NCI-H1417 treated with DMSO at 0.1 percent for 48 hours (cell line): ENCODE measurements around the gene TREM2.

Experiments
- DNase-seq: peaks from one replicate; lab custom pipeline; 2025; lab: John Stamatoyannopoulos, UW

Gene TREM2

GRCh38 chr6:41182069-41183034 lies 19.4 kb upstream of the TREM2 start:
- DNase-seq: no peak

- DNase-seq: no peak
Observed at GRCh38 chr6:41181566-41181965, 18.6 kb upstream of the TREM2 start.

GRCh38 chr6:41179163-41179562 lies 16.2 kb upstream of the TREM2 start:
- DNase-seq: no peak

- no peak for DNase-seq
Observed at GRCh38 chr6:41177695-41178094, 14.8 kb upstream of the TREM2 start.

- no peak for DNase-seq
Observed at GRCh38 chr6:41177287-41177686, 14.4 kb upstream of the TREM2 start.

GRCh38 chr6:41176189-41176588 lies 13.3 kb upstream of the TREM2 start:
- DNase-seq: no peak

- DNase-seq: no peak
Observed at GRCh38 chr6:41175084-41175483, 12.2 kb upstream of the TREM2 start.

GRCh38 chr6:41174610-41175009 lies 11.7 kb upstream of the TREM2 start:
- no peak for DNase-seq

GRCh38 chr6:41171908-41172307 lies 9.0 kb upstream of the TREM2 start:
- DNase-seq: no peak

- DNase-seq: no peak
Observed at GRCh38 chr6:41170547-41171160, 7.7 kb upstream of the TREM2 start.

GRCh38 chr6:41167173-41167963 lies 4.5 kb upstream of the TREM2 start:
- DNase-seq: no peak

- DNase-seq: no peak
Observed at GRCh38 chr6:41164551-41165120, 1.7 kb upstream of the TREM2 start.

GRCh38 chr6:41163419-41163717 lies 452 bp upstream of the TREM2 start:
- no peak for DNase-seq

GRCh38 chr6:41161851-41162552 lies 914 bp downstream of the TREM2 start:
- DNase-seq: no peak

GRCh38 chr6:41161380-41161779 lies 1.5 kb downstream of the TREM2 start:
- DNase-seq: no peak

GRCh38 chr6:41160933-41161332 lies 2.0 kb downstream of the TREM2 start:
- no peak for DNase-seq

GRCh38 chr6:41159415-41160082 lies 3.4 kb downstream of the TREM2 start:
- DNase-seq: peak; percentile 4

GRCh38 chr6:41157323-41157722 lies 5.6 kb downstream of the TREM2 start:
- DNase-seq: no peak

GRCh38 chr6:41156771-41157170 lies 6.1 kb downstream of the TREM2 start:
- DNase-seq: no peak

GRCh38 chr6:41156001-41156400 lies 6.9 kb downstream of the TREM2 start:
- DNase-seq: no peak

GRCh38 chr6:41155132-41155805 lies 7.6 kb downstream of the TREM2 start:
- DNase-seq: no peak
